HepG2 (cell line): Measurements from ENCODE around the gene ZFP36L2. TPM values are rescaled to one million over a fixed set of nuclear protein-coding genes. Genes with fewer than 3 reads are reported as not detected.

Experiments used
- ATAC-seq: fragments of 200-7000 bp; cut with Tn5 transposase; 3 replicates; pipeline ENCODE4 v1.9.1; 2020; ENCODE audit warnings: mild to moderate bottlenecking, moderate library complexity
- BruUV-seq: library from RNA; stranded (reverse); fragments of 400-500 nt; replicated peaks from 2 replicates; lab custom pipeline; 2021; lab: Mats Ljungman, UMichigan
- CTCF ChIA-PET: fragments of 300-600 bp; formaldehyde crosslinking; extraction: SDS; loops from one replicate; lab custom pipeline; 2021; ENCODE audit warnings: low total read pairs, inconsistent platforms, low intra/inter-chr PET ratio; lab: Yijun Ruan, JAX
- POLR2A ChIA-PET: fragments of 350-600 bp; sonication (Branson Sonifier 250); formaldehyde crosslinking; loops from one replicate; lab custom pipeline; 2020; ENCODE audit warnings: antibody characterized with exemption, inconsistent platforms; lab: Yijun Ruan, JAX
- DNase-seq: peaks from one replicate; pipeline ENCODE4 v3.0.0-alpha.2; 2015; ENCODE audit warnings: low spot score
- FAIRE-seq: peaks from 3 replicates; lab custom pipeline; 2011; peaks lifted over from hg19 to GRCh38; lab: Jason Lieb, UNC
- H2AFZ ChIP-seq: one replicate; pipeline ENCODE4 v1.6.1; 2011; ENCODE audit warnings: low read length, inconsistent platforms
- H3K27ac ChIP-seq: fragments of 300-600 bp; 3 replicates; pipeline ENCODE4 v1.8.0; 2011; ENCODE audit warnings: mixed run types, mild to moderate bottlenecking, mixed read lengths, low read length, inconsistent platforms; ENCODE audit not compliant: insufficient read depth; ENCODE audit errors: extremely low read length
- H3K27me3 ChIP-seq, 2 experiments: fragments of 200-600 bp in 1 of 2; 2 replicates in 1 of 2; 3 replicates in 1 of 2; pipeline versions ENCODE4 v1.6.0 to v1.8.0; 2011; ENCODE audit warnings: low read length in 2 of 2, mild to moderate bottlenecking in 2 of 2, moderate library complexity in 2 of 2, inconsistent platforms in 1 of 2; ENCODE audit not compliant: insufficient read depth in 2 of 2, control insufficient read depth in 1 of 2
- H3K36me3 ChIP-seq, 2 experiments: fragments of 200-600 bp in 1 of 2; replicated peaks in 1 of 2; 2 replicates in 1 of 2; 3 replicates in 1 of 2; pipeline versions ENCODE4 v1.5.1 to v1.8.0; 2011; ENCODE audit warnings: low read length in 2 of 2, inconsistent platforms in 1 of 2; ENCODE audit not compliant: insufficient read depth in 2 of 2, control insufficient read depth in 1 of 2
- H3K4me1 ChIP-seq: 2 replicates; pipeline ENCODE4 v1.5.1; 2012; ENCODE audit warnings: low read length, inconsistent platforms; ENCODE audit not compliant: insufficient read depth
- H3K4me2 ChIP-seq: 2 replicates; pipeline ENCODE4 v1.6.0; 2011; ENCODE audit warnings: low read depth, low read length, inconsistent platforms
- H3K4me3 ChIP-seq, 3 experiments: fragments of 200-600 bp in 1 of 3; sonication (generic), shearing (Covaris generic) in 1 of 3; replicated peaks in 1 of 3; 2 replicates each; pipeline ENCODE4 v1.5.1; 2011 to 2016; ENCODE audit warnings: low read length in 3 of 3, inconsistent platforms in 2 of 3, low read depth in 2 of 3, mild to moderate bottlenecking in 2 of 3, control low read depth in 1 of 3, mixed read lengths in 1 of 3; ENCODE audit not compliant: insufficient read depth in 1 of 3
- H3K79me2 ChIP-seq: one replicate; pipeline ENCODE4 v1.6.1; 2011; ENCODE audit warnings: low read length, inconsistent platforms; ENCODE audit not compliant: insufficient read depth
- H3K9ac ChIP-seq: 2 replicates; pipeline ENCODE4 v1.6.0; 2011; ENCODE audit warnings: mild to moderate bottlenecking, low read depth, low read length, inconsistent platforms; ENCODE audit not compliant: insufficient read depth
- H3K9me3 ChIP-seq: 2 replicates; pipeline ENCODE4 v1.5.1; 2012; ENCODE audit warnings: mild to moderate bottlenecking, low read length
- H4K20me1 ChIP-seq: 2 replicates; pipeline ENCODE4 v1.6.0; 2011; ENCODE audit warnings: inconsistent platforms, mild to moderate bottlenecking, low read length, moderate library complexity; ENCODE audit not compliant: insufficient read depth
- AHDC1 ChIP-seq: sonication (generic); formaldehyde crosslinking; IDR thresholded peaks from 2 replicates; pipeline ENCODE4 v1.5.1; 2020; ENCODE audit warnings: mild to moderate bottlenecking, missing genetic modification reagents, borderline replicate concordance
- ASH2L ChIP-seq: fragments of 300-600, 200-600 bp; sonication (generic); IDR thresholded peaks from 2 replicates; pipeline ENCODE4 v1.7.0; 2017; ENCODE audit warnings: low read depth, mild to moderate bottlenecking, moderate library complexity, mixed read lengths, low read length; ENCODE audit not compliant: insufficient read length
- CAMTA2 ChIP-seq: sonication (generic); formaldehyde crosslinking; IDR thresholded peaks from 2 replicates; pipeline ENCODE4 v1.4.0; 2020; ENCODE audit warnings: mild to moderate bottlenecking, missing genetic modification reagents, borderline replicate concordance
- CBFB ChIP-seq: sonication (generic); formaldehyde crosslinking; IDR thresholded peaks from 2 replicates; pipeline ENCODE4 v1.4.0; 2020; ENCODE audit warnings: missing genetic modification reagents
- CSRNP1 ChIP-seq: sonication (generic); formaldehyde crosslinking; IDR thresholded peaks from 2 replicates; pipeline ENCODE4 v1.8.1; 2023; ENCODE audit warnings: mild to moderate bottlenecking, missing genetic modification reagents
- HMGXB4 ChIP-seq, 2 experiments: sonication (generic) in 1 of 2; formaldehyde crosslinking in 1 of 2; IDR thresholded peaks; 2 replicates each; pipeline versions ENCODE4 v1.4.0 to v1.6.1; 2018 to 2020; ENCODE audit warnings: missing genetic modification reagents in 2 of 2, borderline replicate concordance in 1 of 2, low read depth in 1 of 2, mild to moderate bottlenecking in 1 of 2, missing biosample characterization in 1 of 2
- HNRNPLL ChIP-seq: fragments of 200-400 bp; formaldehyde crosslinking; IDR thresholded peaks from 2 replicates; pipeline ENCODE4 v1.6.1; 2017; ENCODE audit warnings: mild to moderate bottlenecking, low read depth, low read length; ENCODE audit not compliant: poor library complexity, severe bottlenecking
- IKZF1 ChIP-seq: fragments of 450-650 bp; IDR thresholded peaks from 2 replicates; pipeline ENCODE4 v1.7.1; 2016
- MAF1 ChIP-seq: sonication (generic); formaldehyde crosslinking; IDR thresholded peaks from 2 replicates; pipeline ENCODE4 v1.5.0; 2020; ENCODE audit warnings: missing genetic modification reagents, borderline replicate concordance
- MIER3 ChIP-seq: IDR thresholded peaks from 2 replicates; pipeline ENCODE4 v1.6.1; 2016; ENCODE audit warnings: missing compliant biosample characterization, borderline replicate concordance
- MIXL1 ChIP-seq: IDR thresholded peaks from 2 replicates; pipeline ENCODE4 v1.6.1; 2016
- NCOA5 ChIP-seq: sonication (generic); formaldehyde crosslinking; IDR thresholded peaks from 2 replicates; pipeline ENCODE4 v1.4.0; 2020; ENCODE audit warnings: missing genetic modification reagents
- NFRKB ChIP-seq: fragments of 450-650 bp; IDR thresholded peaks from 2 replicates; pipeline ENCODE4 v1.6.1; 2017
- NR2C2 ChIP-seq: sonication (generic); formaldehyde crosslinking; IDR thresholded peaks from 2 replicates; pipeline ENCODE4 v1.4.0; 2020; ENCODE audit warnings: missing genetic modification reagents, mild to moderate bottlenecking, moderate library complexity, borderline replicate concordance
- ZNF709 ChIP-seq: sonication (generic); formaldehyde crosslinking; IDR thresholded peaks from 2 replicates; pipeline ENCODE4 v1.5.0; 2020; ENCODE audit warnings: mild to moderate bottlenecking, missing genetic modification reagents
- WGBS: methylation state at CpG from one replicate; pipeline ENCODE4 v1.1.6; 2017; ENCODE audit warnings: low lambda C conversion rate; 5-methylcytosine and 5-hydroxymethylcytosine counted together
- in situ Hi-C: cut with HindIII; loops from 2 replicates; pipeline ENCODE4 v1.10.0; 2017; ENCODE audit warnings: low pct_unique_long_range_greater_than_20kb; ENCODE audit not compliant: extremely low pct_ligation_motif_present
- intact Hi-C: fragments of 100-400 bp; cut with micrococcal nuclease; formaldehyde crosslinking; loops from one replicate; pipeline ENCODE4 v1.10.0; 2022; ENCODE audit not compliant: unreplicated experiment
- polyA plus RNA-seq, 8 experiments: library from polyadenylated mRNA; depleted of rRNA in 3 of 8; stranded (reverse) in 7 of 8; unstranded in 1 of 8; fragments of >200 nt; fragmentation: Illumina TruSeq in 4 of 8; extraction: Trizol in 4 of 8; gene quantifications; 2 replicates each; pipeline versions ENCODE4 v1.2.1 to v1.2.3, GENCODE V29; 2011 to 2016; ENCODE audit warnings: low read depth in 4 of 8, missing spikeins in 1 of 8, mixed read lengths in 1 of 8; ENCODE audit not compliant: insufficient read depth in 1 of 8
- total RNA-seq, 5 experiments: library from RNA; depleted of rRNA; stranded (reverse); fragments of >200 nt; fragmentation: Illumina TruSeq; extraction: Trizol; gene quantifications; 2 replicates each; pipeline ENCODE4 v1.2.3, GENCODE V29; 2016; ENCODE audit warnings: low read depth in 1 of 5

Gene ZFP36L2
- total and polyA plus RNA-seq, 2 of the 13 experiments (the other 11 are each of a cell fraction or from before 2014, with no cell fraction given) = 11.2 to 21.8 TPM

GRCh38 chr2:43224571-43225092, 1.8 kb downstream of the ZFP36L2 start:
- no TSS peak for BruUV-seq
- TF ChIP-seq IKZF1 (no peak), MAF1 (no peak), AHDC1 (no peak), ASH2L (peak; percentile 65), HMGXB4 (CRISPR knock-in tag; IDR thresholded peaks at IDR 0.05; ENCODE audit: borderline replicate concordance in 1 of 2, low read depth in 1 of 2) (no peak; a peak in 1 of 4 replicates), NFRKB (no peak), ZNF709 (CRISPR knock-in tag) (peak; percentile 11; the same call in 1 of the 2 replicates), NR2C2 (CRISPR knock-in tag) (0 out of 2 replicates have a peak, but pooled peaks have one; percentile 25), CSRNP1 (no peak), HNRNPLL (no peak), NCOA5 (CRISPR knock-in tag) (no peak), CBFB (CRISPR knock-in tag) (no peak), CAMTA2 (CRISPR knock-in tag) (no peak), MIER3 (no peak), MIXL1 (no peak)

More at GRCh38 chr2:43224571-43225092, 1.8 kb downstream of the ZFP36L2 start:
- FAIRE-seq = no peak
- in situ Hi-C loops (loop anchor here (5.0 to 10.0 kb wide), 6 partner anchors 60 to 397 kb away; no protein-coding TSS in a partner anchor), intact Hi-C loops (loop anchor here (1.0 to 5.0 kb wide), 2 partner anchors 32 to 202 kb away; no protein-coding TSS in a partner anchor)
- Histone ChIP-seq H3K79me2 (peaks cover 58% of the 10 kb centered on the region), H3K36me3 (peaks cover 3 to 10% of the 10 kb centered on the region in 2 experiments; a peak in 4 of 5 replicates), H2AFZ (no peak overlapping the region), H3K4me2 (peak overlapping the region; percentile 99), H3K27me3 (no peaks in the 10 kb centered on the region; a peak in 1 of 5 replicates), H3K9me3 (no peaks in the 10 kb centered on the region), H3K27ac (peak overlapping the region; percentile 95), H3K4me1 (peaks cover 50% of the 10 kb centered on the region), H4K20me1 (peaks cover 39% of the 10 kb centered on the region), H3K9ac (peak overlapping the region; percentile 96), H3K4me3 (peak overlapping the region; percentile 80 to 97 (median 89))
- 0% methylated on average over 13 of the region's 74 CpGs for WGBS
- no peak for ATAC-seq
- ChIA-PET POLR2A (interaction anchor here (0.7 to 13.7 kb wide), 23 partner anchors 17 to 298 kb away, joined by 3 to 324 read pairs (median 3); no protein-coding TSS in a partner anchor), CTCF (interaction anchor here (1.0 to 1.8 kb wide), 4 partner anchors 55 to 278 kb away, joined by 3 to 6 read pairs (median 4); no protein-coding TSS in a partner anchor)
- DNase-seq = no peak
